Endothelial cell of umbilical vein (primary cell): ENCODE results near the gene LILRA5. TPM values are rescaled to one million over a fixed set of nuclear protein-coding genes. Genes with fewer than 3 reads are reported as not detected.

Experiments used
- BruUV-seq: library from RNA; stranded (reverse); fragments of 400-500 nt; replicated peaks from 2 replicates; lab custom pipeline; 2021; lab: Mats Ljungman, UMichigan
- CTCF ChIA-PET: fragments of 300-600, 350-600 bp; sonication (Branson Sonifier 250); formaldehyde crosslinking; loops from one replicate; lab custom pipeline; 2021; ENCODE audit warnings: antibody characterized with exemption, inconsistent platforms; lab: Charles Lee
- POLR2A ChIA-PET: fragments of 300-600, 350-600 bp; sonication (Branson Sonifier 250); formaldehyde crosslinking; loops from one replicate; lab custom pipeline; 2021; ENCODE audit warnings: antibody characterized with exemption, inconsistent platforms; lab: Charles Lee
- DNase-seq: peaks from one replicate; pipeline ENCODE4 v3.0.0-alpha.2; 2011; ENCODE audit warnings: low read depth, low spot score
- FAIRE-seq: peaks from 2 replicates; lab custom pipeline; 2011; peaks lifted over from hg19 to GRCh38; lab: Jason Lieb, UNC
- H2AFZ ChIP-seq: 2 replicates; pipeline ENCODE4 v1.6.0; 2012; ENCODE audit warnings: low read depth, low read length, control low read depth, inconsistent platforms
- H3K27ac ChIP-seq: 2 replicates; pipeline ENCODE4 v1.5.1; 2011; ENCODE audit warnings: low read depth, mild to moderate bottlenecking, control low read depth, low read length, moderate library complexity; ENCODE audit not compliant: insufficient read depth
- H3K27me3 ChIP-seq, 2 experiments: 2 replicates each; pipeline versions ENCODE4 v1.6.0 to v1.6.1; 2011; ENCODE audit warnings: low read length in 2 of 2, mixed read lengths in 1 of 2; ENCODE audit not compliant: control insufficient read depth in 2 of 2, insufficient read depth in 2 of 2
- H3K36me3 ChIP-seq, 2 experiments: 2 replicates in 1 of 2; 3 replicates in 1 of 2; pipeline ENCODE4 v1.5.1; 2011; ENCODE audit warnings: low read length in 2 of 2, mild to moderate bottlenecking in 1 of 2, moderate library complexity in 1 of 2; ENCODE audit not compliant: control insufficient read depth in 2 of 2, insufficient read depth in 2 of 2; ENCODE audit errors: extremely low read depth in 1 of 2
- H3K4me1 ChIP-seq: 3 replicates; pipeline ENCODE4 v1.5.1; 2011; ENCODE audit warnings: mild to moderate bottlenecking, low read length; ENCODE audit not compliant: control insufficient read depth, insufficient read depth; ENCODE audit errors: extremely low read depth
- H3K4me2 ChIP-seq: 2 replicates; pipeline ENCODE4 v1.6.1; 2011; ENCODE audit warnings: low read length, control low read depth, mixed read lengths; ENCODE audit not compliant: insufficient read depth
- H3K4me3 ChIP-seq, 3 experiments: fragments of 200-600 bp in 1 of 3; sonication (generic), shearing (Covaris generic) in 1 of 3; replicated peaks in 1 of 3; 2 replicates each; pipeline ENCODE4 v1.5.1; 2011 to 2016; ENCODE audit warnings: control low read depth in 3 of 3, low read length in 3 of 3, mild to moderate bottlenecking in 2 of 3, inconsistent platforms in 1 of 3, low read depth in 1 of 3, moderate library complexity in 1 of 3; ENCODE audit not compliant: insufficient read depth in 1 of 3
- H3K79me2 ChIP-seq: 2 replicates; pipeline ENCODE4 v1.6.0; 2012; ENCODE audit warnings: low read length, inconsistent platforms; ENCODE audit not compliant: control insufficient read depth, insufficient read depth
- H3K9ac ChIP-seq: replicated peaks from 2 replicates; pipeline ENCODE3; 2011; ENCODE audit warnings: low read length, control low read depth; ENCODE audit not compliant: insufficient read depth; ENCODE audit errors: extremely low read depth
- H3K9me1 ChIP-seq: replicated peaks from 3 replicates; pipeline ENCODE4 v1.6.0; 2011; ENCODE audit warnings: mild to moderate bottlenecking, low read length; ENCODE audit not compliant: control insufficient read depth, insufficient read depth; ENCODE audit errors: extremely low read depth
- H3K9me3 ChIP-seq: replicated peaks from 2 replicates; pipeline ENCODE4 v1.5.1; 2012; ENCODE audit warnings: low read length, inconsistent platforms; ENCODE audit not compliant: control insufficient read depth, insufficient read depth
- H4K20me1 ChIP-seq: replicated peaks from 2 replicates; pipeline ENCODE3; 2011; ENCODE audit warnings: mild to moderate bottlenecking, low read length; ENCODE audit not compliant: control insufficient read depth, insufficient read depth; ENCODE audit errors: extremely low read depth
- EZH2 ChIP-seq: IDR thresholded peaks from 2 replicates; pipeline ENCODE4 v1.6.1; 2012; ENCODE audit warnings: borderline replicate concordance, low read depth, mild to moderate bottlenecking, moderate library complexity, low read length, inconsistent platforms; ENCODE audit not compliant: severe bottlenecking
- FOS ChIP-seq: IDR thresholded peaks from 2 replicates; pipeline ENCODE4 v1.6.1; 2011; ENCODE audit warnings: mild to moderate bottlenecking, low read length, moderate library complexity, borderline replicate concordance; ENCODE audit not compliant: insufficient read depth
- GATA2 ChIP-seq: IDR thresholded peaks from 2 replicates; pipeline ENCODE4 v1.7.0; 2011; ENCODE audit warnings: low read depth, mild to moderate bottlenecking, moderate library complexity, mixed read lengths, low read length; ENCODE audit not compliant: insufficient read length, insufficient read depth
- JUN ChIP-seq: IDR thresholded peaks from 2 replicates; pipeline ENCODE4 v1.6.1; 2011; ENCODE audit warnings: borderline replicate concordance, low read depth; ENCODE audit not compliant: insufficient read length, insufficient read depth
- MYC ChIP-seq: IDR thresholded peaks from one replicate; pipeline ENCODE4 v1.6.1; 2011; ENCODE audit warnings: mild to moderate bottlenecking, low read depth, low read length
- POLR2A ChIP-seq: IDR thresholded peaks from 2 replicates; pipeline ENCODE4 v1.6.1; 2012; ENCODE audit warnings: low read depth, mild to moderate bottlenecking, control low read depth, low read length
- POLR2AphosphoS5 ChIP-seq: IDR thresholded peaks from 2 replicates; pipeline ENCODE4 v1.6.1; 2012; ENCODE audit warnings: low read depth, mild to moderate bottlenecking, control low read depth, low read length, moderate library complexity; ENCODE audit not compliant: insufficient read depth
- dilution Hi-C: fragments of 300-500 bp; cut with MboI; formaldehyde crosslinking; loops from one replicate; pipeline ENCODE4 v1.15.0; 2019; ENCODE audit warnings: low sequenced_read_pairs; ENCODE audit not compliant: extremely low pct_ligation_motif_present
- intact Hi-C: fragments of 100-400 bp; cut with micrococcal nuclease; formaldehyde crosslinking; loops from one replicate; pipeline ENCODE4 v1.10.0; 2022
- polyA plus RNA-seq, 4 experiments: library from polyadenylated mRNA; depleted of rRNA in 3 of 4; stranded (reverse) in 3 of 4; unstranded in 1 of 4; fragments of >200 nt; gene quantifications; 2 replicates each; pipeline versions ENCODE4 v1.2.1 to v1.2.3, GENCODE V29; 2011 to 2012; ENCODE audit warnings: missing spikeins in 1 of 4
- total RNA-seq: library from RNA; stranded (reverse); gene quantifications from 2 replicates; pipeline ENCODE4 v1.2.3, GENCODE V29; 2021
- TF ChIP-seq, protein P1 (sequence below): IDR thresholded peaks from 2 replicates; pipeline ENCODE4 v1.6.1; 2011; ENCODE audit not compliant: insufficient read depth, insufficient read length
- TF ChIP-seq, protein P2 (sequence below), 2 donors: IDR thresholded peaks; 1 replicate in 1 of 2; 2 replicates in 1 of 2; pipeline ENCODE4 v1.5.1; 2011; ENCODE audit warnings: low read length in 2 of 2, mild to moderate bottlenecking in 2 of 2, moderate library complexity in 2 of 2, control low read depth in 1 of 2, inconsistent platforms in 1 of 2, low read depth in 1 of 2; ENCODE audit not compliant: insufficient read depth in 1 of 2; ENCODE audit errors: extremely low read depth in 1 of 2

Gene LILRA5
- total and polyA plus RNA-seq, 2 donors (not counting 3 experiments of a cell fraction or from before 2014, with no cell fraction given) = not detected

DNA sequence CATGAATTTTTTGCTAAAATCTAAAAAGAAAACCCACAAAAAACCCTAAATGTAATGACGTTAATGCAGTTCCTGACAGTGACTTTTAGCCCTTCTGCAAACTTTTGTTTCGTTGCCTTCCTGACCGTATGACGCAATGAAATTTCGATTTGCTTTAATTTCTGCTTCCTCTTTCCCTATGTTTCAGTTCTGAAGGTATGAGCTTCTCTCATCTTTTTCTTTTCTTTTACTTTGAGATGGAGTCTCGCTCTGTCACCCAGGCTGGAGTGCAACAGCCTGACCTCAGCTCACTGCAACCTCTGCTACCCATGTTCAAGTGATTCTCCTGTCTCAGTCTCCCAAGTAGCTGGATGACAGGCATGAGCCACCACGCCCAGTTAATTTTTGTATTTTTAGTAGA lies 6.1 kb upstream of the LILRA5 start:
- Histone ChIP-seq H3K4me1 (no peaks in the 10 kb centered on the region), H3K9me3 (no peaks in the 10 kb centered on the region), H3K27me3 (peaks cover 0 to under 1% of the 10 kb centered on the region in 2 experiments), H3K36me3 (no peaks in the 10 kb centered on the region), H3K4me2 (no peak overlapping the region), H3K9ac (no peak overlapping the region), H3K27ac (no peak overlapping the region), H3K4me3 (no peak overlapping the region), H3K9me1 (no peaks in the 10 kb centered on the region), H2AFZ (no peak overlapping the region), H3K79me2 (no peaks in the 10 kb centered on the region), H4K20me1 (no peaks in the 10 kb centered on the region)
- ChIA-PET POLR2A (no interaction called here), CTCF (no interaction called here)
- dilution Hi-C loops = no loop called here
- BruUV-seq = no TSS peak
- TF ChIP-seq FOS (no peak), EZH2 (no peak), MYC (no peak), POLR2A (no peak), POLR2AphosphoS5 (no peak), GATA2 (no peak), JUN (no peak)
- TF ChIP-seq, protein P1, sequence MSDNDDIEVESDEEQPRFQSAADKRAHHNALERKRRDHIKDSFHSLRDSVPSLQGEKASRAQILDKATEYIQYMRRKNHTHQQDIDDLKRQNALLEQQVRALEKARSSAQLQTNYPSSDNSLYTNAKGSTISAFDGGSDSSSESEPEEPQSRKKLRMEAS = no peak
- TF ChIP-seq, protein P2, sequence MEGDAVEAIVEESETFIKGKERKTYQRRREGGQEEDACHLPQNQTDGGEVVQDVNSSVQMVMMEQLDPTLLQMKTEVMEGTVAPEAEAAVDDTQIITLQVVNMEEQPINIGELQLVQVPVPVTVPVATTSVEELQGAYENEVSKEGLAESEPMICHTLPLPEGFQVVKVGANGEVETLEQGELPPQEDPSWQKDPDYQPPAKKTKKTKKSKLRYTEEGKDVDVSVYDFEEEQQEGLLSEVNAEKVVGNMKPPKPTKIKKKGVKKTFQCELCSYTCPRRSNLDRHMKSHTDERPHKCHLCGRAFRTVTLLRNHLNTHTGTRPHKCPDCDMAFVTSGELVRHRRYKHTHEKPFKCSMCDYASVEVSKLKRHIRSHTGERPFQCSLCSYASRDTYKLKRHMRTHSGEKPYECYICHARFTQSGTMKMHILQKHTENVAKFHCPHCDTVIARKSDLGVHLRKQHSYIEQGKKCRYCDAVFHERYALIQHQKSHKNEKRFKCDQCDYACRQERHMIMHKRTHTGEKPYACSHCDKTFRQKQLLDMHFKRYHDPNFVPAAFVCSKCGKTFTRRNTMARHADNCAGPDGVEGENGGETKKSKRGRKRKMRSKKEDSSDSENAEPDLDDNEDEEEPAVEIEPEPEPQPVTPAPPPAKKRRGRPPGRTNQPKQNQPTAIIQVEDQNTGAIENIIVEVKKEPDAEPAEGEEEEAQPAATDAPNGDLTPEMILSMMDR (IDR thresholded peaks at IDR 0.05; ENCODE audit: extremely low read depth in 1 of 2, insufficient read depth in 1 of 2, low read depth in 1 of 2, low read length in 2 of 2) = no peak
- FAIRE-seq (no peak), DNase-seq (no peak)
- intact Hi-C loops = no loop called here
